ENCODE results near the gene TRPM5. TPM values are rescaled to one million over a fixed set of nuclear protein-coding genes. Genes with fewer than 3 reads are reported as not detected.

TRPM5 gene
- total and polyA plus RNA-seq, 2 of the 4 experiments (the other 2 are of a cell fraction): not detected

- CTCF ChIA-PET: no interaction called here
- DNase-seq: no peak
- TF ChIP-seq CTCF (conservative IDR thresholded peaks at IDR 0.05; ENCODE audit: low read depth, low read length) (no peak), CHD1 (IDR thresholded peaks at IDR 0.05; ENCODE audit: low read depth, low read length) (no peak), POLR2A (IDR thresholded peaks at IDR 0.05; ENCODE audit: low read depth, low read length) (no peak), FOS (IDR thresholded peaks at IDR 0.05; ENCODE audit: low read depth, low read length) (no peak), RCOR1 (IDR thresholded peaks at IDR 0.05; ENCODE audit: insufficient replicate concordance, low read length) (no peak), BHLHE40 (IDR thresholded peaks at IDR 0.05; ENCODE audit: low read depth, low read length) (no peak), MXI1 (IDR thresholded peaks at IDR 0.05; ENCODE audit: borderline replicate concordance, low read depth, low read length) (no peak), NFE2L2 (IDR thresholded peaks at IDR 0.05; ENCODE audit: low read depth, low read length) (no peak), RAD21 (IDR thresholded peaks at IDR 0.05; ENCODE audit: low read length) (no peak), MAZ (IDR thresholded peaks at IDR 0.05; ENCODE audit: borderline replicate concordance, low read depth, low read length) (no peak)
- intact Hi-C loops (cut with micrococcal nuclease) (no loop called here), dilution Hi-C loops (cut with HindIII; ENCODE audit: low sequenced_read_pairs, unreplicated experiment) (no loop called here), in situ Hi-C loops (cut with MboI; ENCODE audit: low sequenced_read_pairs) (no loop called here)
- Histone ChIP-seq H3K4me3 (ENCODE audit: insufficient read depth, low read depth, low read length) (no peak overlapping the region), H3K56ac (ENCODE audit: extremely low read depth, insufficient read depth, low read length) (no peak overlapping the region), H3K14ac (replicated peaks; ENCODE audit: low read depth, low read length) (no peak overlapping the region), H2AFZ (replicated peaks; ENCODE audit: low read length, poor library complexity) (no peak overlapping the region), H3K9me3 (ENCODE audit: control insufficient read depth, insufficient read depth, low read length) (peaks cover 3% of the 10 kb centered on the region; the same call in 1 of the 2 replicates), H3K9me1 (ENCODE audit: insufficient read depth, low read length) (no peaks in the 10 kb centered on the region), H2AK9ac (replicated peaks; ENCODE audit: low read depth, low read length, poor library complexity) (no peak overlapping the region), H3K4me1 (ENCODE audit: control insufficient read depth, insufficient read depth, low read length) (no peaks in the 10 kb centered on the region), H3K27ac (ENCODE audit: insufficient read depth, low read length) (no peak overlapping the region), H3K79me1 (ENCODE audit: low read depth in 1 of 2, low read length in 2 of 2) (no peaks in the 10 kb centered on the region), H4K5ac (ENCODE audit: low read depth, low read length) (no peak overlapping the region), H3K9ac (ENCODE audit: low read depth, low read length) (no peak overlapping the region), H2BK20ac (ENCODE audit: low read depth, low read length) (no peak overlapping the region), H3K27me3 (ENCODE audit: control insufficient read depth, insufficient read depth, low read length) (peaks cover 25% of the 10 kb centered on the region), H3K36me3 (ENCODE audit: control insufficient read depth, insufficient read depth, low read length) (no peaks in the 10 kb centered on the region), H4K20me1 (ENCODE audit: insufficient read depth, low read length) (no peaks in the 10 kb centered on the region; the same call in 1 of the 2 replicates), H3K4ac (ENCODE audit: low read depth, low read length) (no peak overlapping the region), H3K4me2 (ENCODE audit: low read depth, low read length) (no peak overlapping the region), H4K91ac (ENCODE audit: insufficient read depth, low read depth, low read length) (no peak overlapping the region), H4K8ac (ENCODE audit: low read depth in 2 of 2, low read length in 2 of 2) (no peak overlapping the region), H2BK120ac (ENCODE audit: low read depth, low read length) (no peak overlapping the region), H2BK5ac (ENCODE audit: low read depth, low read length, poor library complexity, severe bottlenecking) (no peak overlapping the region), H2AK5ac (ENCODE audit: low read depth, low read length) (no peak overlapping the region), H2BK15ac (ENCODE audit: low read depth, low read length) (no peak overlapping the region), H3K18ac (ENCODE audit: low read depth, low read length) (no peak overlapping the region), H3K23ac (ENCODE audit: low read depth, low read length) (no peak overlapping the region)
- no peak for ATAC-seq (ENCODE audit: low read depth)
- WGBS, 2 experiments (ENCODE audit: extremely low coverage in 2 of 2, insufficient read length in 1 of 2): 94% methylated on average over 6 of the region's 6 CpGs; no CpG with 5 or more reads in 1 of the 2 experiments
- POLR2A ChIA-PET (ENCODE audit: unreplicated experiment): no interaction called here
- BruUV-seq (replicated peaks): no TSS peak
Observed at GRCh38 chr11:2471804-2472096, 27.4 kb upstream of the TRPM5 start.
